Muscle of back (tissue), 11 donors: ENCODE measurements around the gene GRB10. TPM values are rescaled to one million over a fixed set of nuclear protein-coding genes. Genes with fewer than 3 reads are reported as not detected.

Experiments used
- DNase-seq, 3 donors: peaks; one replicate each; pipeline versions ENCODE4 v3.0.0 to v3.0.0-alpha.2; 2013
- polyA plus RNA-seq, 10 donors: library from polyadenylated mRNA; unstranded; fragments of 120-200 nt; gene quantifications; one replicate each; pipeline ENCODE4 v1.2.1, GENCODE V29; 2013; ENCODE audit not compliant: insufficient read length in 10 of 10

Gene GRB10
- polyA plus RNA-seq, 10 donors: 11.5 to 27.6 (median 16.5) TPM

DNA sequence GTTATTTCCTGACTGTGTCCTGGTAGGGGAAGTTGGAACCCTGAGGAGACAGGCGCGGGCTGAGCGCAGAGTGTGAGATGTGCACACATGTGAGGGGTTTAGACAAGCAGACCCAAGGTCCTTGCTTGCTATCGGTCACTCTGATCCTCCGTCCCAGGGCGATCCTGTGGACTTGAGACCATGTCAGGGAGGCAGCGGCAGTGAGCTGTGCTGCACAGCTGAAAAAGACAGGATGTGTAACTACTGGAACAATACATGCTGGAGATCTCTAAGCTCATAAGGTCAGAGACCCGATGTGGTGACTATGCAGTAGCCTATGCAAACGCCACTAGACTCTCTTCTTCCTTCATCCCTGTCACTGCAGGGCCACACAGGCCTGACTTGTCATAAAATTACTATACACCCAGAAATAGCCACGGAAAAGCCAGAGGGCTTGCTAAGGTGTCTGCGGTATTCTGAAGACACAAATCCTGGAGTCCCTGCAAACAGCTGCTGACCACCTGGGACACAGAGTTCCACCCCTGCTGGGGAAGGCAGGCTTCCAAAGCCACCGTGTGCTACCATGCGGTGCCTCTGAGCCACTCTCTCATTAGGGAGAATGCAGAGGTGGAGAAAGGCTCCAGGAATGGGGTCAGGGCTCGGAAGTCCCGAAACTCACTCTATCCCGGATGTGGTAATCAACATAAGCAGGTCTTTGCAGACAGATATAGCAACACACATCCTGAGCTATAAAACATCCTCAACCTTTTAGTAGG is 126.4 kb downstream of the GRB10 start:
- no peak for DNase-seq

DNA sequence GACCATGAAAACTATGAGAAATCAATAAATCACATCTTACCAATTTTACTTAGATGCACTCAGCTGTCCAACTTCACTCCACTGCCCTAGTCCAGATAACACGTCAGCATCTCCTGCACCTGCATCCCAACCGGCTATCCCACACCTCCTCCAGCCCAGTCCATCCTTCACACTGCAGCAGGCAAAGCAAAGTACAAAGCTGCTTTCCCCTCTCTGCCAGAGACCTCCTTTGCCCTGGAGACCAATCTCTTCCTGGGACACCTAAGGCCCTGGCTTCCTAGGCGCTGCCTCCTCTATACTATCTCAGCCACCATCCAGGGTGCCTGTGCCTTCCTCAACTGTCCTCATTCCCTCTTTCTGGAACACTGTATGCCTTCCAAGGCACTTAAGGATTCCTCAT is 127.2 kb downstream of the GRB10 start:
- no peak for DNase-seq

DNA sequence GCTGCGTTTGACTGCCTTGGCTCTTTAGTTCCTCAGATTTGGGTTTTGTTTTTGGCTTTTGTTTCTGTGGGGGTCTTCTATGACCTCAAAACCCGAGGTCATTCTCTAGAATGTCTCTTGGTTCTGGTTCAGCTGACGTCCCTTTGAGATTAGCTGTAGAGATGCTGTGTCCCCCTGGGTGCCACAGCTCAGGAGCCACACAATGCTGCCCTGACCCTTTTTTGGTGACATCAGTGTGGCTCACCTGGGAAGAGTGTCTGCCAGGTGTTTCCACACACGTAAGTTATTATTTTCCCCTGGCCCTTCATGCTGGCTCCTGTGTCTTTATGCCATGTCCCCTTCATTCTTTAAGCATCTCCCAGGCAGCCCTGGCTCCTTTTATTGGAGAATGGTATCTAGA is 127.7 kb downstream of the GRB10 start:
- DNase-seq: no peak

DNA sequence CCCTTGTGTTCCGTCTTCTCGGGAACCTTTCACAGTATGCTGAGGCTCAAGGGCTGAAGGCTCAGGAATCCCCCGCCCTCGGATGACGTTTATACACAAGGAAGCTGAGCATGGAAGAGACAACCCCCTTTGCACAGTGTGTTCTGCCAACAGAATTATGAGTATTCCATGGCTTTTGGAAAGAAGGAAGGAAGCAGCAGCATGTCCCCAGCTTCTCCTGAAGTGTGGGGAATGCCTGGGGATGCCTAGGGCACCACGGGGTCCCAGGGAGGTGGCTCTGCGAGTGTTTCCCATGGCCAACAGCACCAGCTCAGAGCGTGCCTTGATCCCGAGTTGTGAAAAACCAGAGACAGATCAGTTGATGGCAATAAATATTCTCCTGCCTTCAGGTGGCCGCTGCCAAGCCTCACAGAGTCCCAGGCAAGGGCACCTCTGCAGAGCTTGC is 128.7 kb downstream of the GRB10 start:
- DNase-seq: peak in 2 of 3 donors; percentile 70 to 86

DNA sequence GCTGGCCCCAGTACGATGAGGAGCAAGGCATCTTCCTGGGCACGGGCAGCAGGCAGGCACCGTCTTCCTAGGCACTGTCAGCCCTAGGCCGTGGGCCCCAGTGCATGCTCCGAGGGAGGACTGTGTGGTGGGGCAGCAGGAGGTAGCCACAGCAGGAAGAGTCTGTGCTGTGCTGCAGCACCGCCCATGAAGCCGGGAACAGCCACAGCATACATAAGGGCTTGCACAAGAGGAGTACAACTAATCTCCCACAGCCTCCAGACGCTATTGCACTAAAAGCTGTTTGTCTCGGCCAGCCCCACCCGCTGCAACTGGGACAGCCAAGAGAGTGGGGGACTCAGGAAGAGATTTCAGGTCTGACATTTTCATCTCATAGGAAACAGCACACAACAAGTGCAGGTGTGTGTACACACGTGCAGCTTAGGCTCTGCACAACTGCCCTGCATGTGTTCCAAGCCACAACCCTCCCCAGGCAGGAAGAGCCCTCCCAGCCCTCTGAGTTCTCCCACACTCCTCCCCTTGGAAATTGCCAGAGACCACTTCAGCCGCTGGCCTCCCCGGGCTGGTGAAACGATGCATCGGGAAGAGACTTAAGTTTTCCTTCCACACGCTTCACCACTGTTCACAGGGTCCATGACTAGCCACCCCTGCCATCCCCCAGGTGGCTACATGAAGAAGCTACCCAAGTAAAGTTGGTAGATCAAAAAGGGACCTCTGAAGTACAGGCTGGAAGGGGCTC is 129.4 kb downstream of the GRB10 start:
- peak in 1 of 3 donors; percentile 62 for DNase-seq

DNA sequence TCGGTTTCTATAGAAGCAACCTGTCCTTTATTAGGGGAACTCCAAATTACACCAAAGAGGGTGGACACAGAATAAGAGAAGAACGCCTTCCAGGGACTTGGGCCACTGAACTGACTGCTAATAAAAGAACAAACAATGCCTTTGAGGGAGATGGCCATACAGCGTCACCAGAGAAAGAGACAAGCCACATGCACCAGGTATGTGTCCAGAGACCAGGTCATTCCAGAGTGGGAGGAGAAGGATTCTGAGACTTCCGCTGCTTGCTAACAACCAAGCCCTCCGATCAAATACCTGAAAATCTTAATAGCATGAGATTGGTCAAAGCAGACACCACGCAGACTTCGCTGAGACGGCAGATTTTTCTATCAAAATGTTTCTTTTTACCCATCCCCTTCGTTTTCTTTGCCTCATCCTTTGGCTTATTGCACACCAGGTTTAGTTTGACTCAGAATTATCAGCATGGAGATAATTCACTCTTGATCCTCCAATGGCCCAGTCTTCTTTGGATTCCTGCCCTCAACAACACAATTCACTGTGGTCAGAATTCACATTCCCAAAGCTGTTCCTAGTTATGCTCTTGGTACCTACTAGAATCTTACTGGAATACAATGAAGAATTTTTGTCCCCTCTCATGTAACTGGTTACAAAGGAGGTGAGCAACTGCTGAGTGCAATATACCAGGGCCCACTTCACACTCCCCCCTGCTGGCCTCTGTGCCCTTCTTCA is 130.1 kb downstream of the GRB10 start:
- no peak for DNase-seq

DNA sequence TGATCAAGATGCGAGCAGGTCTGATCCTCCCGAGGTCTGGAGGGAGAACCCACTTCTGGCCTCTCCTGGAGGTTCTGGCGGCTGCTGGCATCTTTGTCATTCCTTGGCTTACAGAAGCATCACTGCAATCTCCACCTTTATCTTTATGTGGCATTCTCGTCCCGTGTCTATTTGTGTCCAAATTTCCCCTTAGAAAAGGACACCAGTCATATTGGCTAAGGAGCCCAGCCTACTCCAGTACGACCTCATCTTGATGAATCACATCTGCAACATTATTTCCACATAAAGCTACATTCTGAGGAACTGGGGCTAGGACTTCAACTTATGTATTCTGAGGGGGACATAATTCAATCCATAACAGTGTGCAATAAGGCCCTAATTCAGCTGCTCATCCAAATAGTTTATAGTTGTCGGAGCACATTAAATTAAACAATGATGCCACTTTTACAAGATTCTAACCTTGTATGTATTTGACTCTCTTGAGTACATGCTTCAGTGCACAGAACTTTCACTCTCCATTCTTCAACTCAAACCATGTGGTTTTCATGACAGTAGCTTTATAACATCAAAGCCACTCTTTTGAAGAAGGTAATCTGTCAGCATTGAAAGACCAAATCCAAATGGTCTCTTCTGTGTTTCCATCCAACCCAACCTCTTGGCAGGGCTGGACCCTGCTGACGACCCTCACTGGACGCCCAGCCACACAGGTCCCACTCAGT is 131.3 kb downstream of the GRB10 start:
- no peak for DNase-seq

DNA sequence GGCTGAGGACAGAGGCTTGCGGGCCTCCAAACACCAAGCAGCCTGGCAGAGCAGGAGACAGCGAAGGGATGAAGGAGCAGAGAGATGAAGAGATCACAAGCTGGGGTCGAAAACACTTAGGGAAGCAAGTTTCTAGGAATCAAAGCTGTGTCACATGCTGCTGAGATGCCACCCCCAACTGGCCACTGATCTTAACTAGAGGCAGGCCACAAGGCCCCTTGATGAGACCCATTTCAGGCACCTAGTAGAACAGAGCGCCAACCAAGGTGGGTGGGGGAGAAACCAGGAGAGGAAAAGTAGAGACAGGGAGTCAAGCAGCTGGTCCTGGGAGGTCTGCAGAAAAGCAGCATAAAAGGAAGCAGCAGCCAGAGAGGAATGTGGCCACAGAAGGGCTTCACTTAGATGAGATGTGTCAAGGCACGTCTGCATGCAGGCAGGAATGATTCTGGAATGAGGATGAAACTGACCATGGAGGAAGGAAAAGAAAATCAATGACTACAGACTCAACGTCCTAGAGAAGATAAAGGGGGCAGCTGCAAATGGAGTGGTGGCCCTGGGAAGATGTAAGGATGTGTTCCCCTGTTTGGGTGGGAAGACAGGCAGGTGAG is 132.5 kb downstream of the GRB10 start:
- no peak for DNase-seq

DNA sequence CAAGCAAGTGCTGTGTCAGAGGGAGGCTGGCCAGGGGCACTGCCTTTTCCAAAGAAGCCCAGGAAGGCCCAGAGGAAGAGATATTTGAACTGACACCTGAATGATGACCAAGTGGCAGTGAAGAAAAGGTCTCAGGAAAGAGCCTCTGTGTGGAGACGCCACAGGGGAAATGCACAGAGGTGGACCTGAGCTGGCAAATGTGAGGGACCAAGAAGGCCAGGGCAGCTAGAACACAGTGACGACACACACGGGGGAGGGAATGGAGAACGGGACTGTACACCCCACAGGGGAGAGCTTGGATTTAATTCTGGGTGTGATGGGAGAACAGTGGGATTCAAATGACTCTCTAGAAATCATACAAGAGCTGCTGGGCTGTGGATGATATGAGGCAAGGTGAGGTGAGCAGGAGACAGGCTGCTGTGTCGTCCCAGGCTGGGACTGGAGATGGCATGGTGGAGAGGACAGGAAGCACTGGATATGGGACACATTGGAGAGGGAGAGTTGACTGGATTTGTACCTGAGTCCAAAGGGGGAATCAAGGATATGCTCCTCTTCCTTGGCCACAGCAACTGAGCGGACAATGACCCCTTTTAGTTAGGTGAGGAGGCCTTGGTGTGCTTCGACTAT is 133.3 kb downstream of the GRB10 start:
- DNase-seq: no peak

DNA sequence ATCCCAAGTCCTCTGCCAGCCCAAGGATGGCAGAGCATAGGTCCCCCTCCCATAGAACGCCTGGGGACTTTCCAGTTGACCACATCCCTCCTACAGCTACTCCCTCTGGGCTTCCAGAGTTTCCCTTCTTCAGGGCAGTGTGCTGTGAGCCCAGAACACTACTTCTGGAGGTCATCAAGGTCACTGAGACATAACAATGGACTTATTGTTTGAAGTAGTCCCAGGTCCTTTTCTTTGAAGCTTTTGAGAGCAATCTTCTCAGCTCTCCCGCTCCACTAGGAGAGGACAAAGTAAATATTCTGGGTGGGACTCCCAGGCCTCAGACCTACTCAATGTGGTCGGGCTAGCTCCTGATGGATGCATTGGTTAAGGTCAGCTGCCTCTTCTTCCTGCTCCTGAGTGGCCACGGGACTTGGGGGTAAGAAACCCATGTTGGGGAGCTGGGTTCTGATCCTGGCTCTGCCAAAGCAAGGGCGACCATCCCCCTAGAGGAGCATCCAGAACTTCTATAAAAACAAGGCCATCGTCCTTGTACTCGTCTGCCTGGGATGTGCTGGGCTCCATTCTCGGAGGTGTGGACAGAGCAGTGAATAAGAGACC is 134.0 kb downstream of the GRB10 start:
- no peak for DNase-seq

DNA sequence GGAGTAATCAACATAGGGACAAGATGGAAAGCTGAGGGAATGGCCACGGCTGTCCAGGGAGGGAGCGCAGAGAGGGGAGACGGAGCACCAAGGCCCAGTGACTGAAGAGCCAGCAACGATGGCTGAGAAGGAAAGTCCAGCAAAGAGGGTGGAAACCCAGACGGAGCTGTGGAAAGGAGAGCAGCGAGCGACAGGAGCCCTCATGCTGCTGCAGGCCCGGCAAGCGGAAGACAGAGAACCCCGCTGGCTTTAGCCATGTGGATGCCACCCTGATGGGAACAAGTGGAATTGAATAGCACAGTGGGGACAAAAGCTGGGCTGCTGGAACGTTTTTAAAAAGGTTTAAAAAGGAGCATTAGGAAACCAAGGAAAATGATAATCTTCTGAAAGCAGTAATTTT is 134.6 kb downstream of the GRB10 start:
- no peak for DNase-seq

DNA sequence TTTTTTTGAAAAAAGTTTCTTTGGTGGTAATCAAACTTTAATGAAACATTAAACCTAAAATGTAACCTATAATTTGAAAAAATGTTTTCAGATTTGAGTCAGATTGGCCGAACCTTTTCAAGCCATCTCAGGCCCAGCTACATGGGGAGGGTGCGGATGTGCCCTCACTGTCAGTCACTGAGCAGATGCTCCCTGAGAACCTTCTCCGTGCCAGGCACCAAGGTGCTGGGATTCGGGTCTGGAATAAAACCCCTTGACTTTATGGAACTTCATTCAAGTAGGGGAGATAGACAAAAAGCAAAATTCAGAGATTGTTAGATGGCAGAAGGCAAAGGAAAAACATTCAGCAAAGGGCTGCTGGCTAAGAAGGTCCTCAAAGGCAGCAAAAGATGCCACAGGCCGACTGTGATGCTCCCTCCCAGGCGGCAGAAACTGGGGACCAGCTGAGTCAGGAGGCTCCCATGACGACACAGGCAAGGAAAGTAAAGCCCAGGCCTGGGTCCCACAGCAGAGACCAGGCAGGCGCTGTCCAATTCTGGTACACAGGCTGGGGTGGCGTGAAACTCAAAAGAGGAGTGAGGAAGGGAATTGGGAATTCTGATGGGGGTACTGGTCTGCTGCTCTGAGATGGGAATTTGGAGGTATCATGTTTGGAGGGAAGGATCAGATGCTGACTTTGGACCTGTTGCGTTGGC is 135.3 kb downstream of the GRB10 start:
- DNase-seq: no peak

DNA sequence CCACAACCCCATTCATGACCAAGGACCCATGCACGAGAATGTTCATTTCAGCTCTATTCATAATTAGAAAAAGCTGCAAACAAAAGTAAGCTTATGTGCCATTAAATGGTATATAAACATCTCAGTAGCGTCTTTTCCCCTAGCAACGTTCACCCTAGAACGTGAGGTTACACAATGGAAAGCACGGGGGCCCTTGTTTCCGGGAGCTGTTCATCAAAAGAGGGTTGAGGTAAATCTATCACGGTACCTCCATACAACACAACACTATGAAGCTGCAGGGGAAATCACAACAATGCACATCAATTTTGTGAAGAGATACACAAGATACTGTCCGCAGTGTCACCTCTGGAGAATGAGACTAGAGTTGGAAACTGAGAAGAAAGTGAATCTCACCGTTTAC is 136.6 kb downstream of the GRB10 start:
- DNase-seq: no peak

DNA sequence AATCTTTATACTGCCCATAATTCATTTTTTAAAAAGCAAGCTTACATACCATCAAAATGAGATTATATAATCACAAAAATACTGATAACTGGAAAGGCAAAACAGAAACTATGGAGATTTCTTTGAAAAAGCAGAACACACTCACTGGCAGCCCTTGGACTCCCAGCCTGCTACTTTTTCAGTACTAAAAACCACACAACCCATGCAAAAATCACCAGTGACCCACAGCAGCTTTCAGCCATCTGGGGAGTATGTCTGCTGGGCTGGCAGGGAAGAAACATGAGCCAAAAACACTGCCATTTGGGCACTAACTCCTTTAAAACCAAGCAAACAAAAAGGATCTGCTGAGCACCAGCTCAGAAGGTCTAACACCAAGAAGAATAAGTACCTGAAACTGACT is 137.5 kb downstream of the GRB10 start:
- no peak for DNase-seq

DNA sequence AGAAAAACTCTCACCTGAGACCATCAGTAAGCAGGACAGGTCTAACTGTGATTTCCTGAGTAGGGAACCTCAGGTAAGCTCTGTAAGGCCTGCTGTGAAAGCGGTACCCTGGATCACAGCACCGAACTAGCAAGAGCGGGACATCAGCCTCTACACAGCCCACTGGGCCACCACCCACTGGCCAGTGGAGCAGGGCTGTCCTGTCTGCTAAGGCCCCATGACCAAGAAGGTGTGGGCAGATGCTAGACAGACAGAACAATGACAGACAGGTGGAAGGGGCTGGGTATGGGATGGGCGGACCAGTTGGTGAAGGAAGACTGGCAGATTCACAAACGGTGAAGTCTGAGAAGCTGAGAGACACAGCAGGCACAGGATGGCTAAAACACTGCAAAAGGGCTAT is 138.1 kb downstream of the GRB10 start:
- DNase-seq: no peak

DNA sequence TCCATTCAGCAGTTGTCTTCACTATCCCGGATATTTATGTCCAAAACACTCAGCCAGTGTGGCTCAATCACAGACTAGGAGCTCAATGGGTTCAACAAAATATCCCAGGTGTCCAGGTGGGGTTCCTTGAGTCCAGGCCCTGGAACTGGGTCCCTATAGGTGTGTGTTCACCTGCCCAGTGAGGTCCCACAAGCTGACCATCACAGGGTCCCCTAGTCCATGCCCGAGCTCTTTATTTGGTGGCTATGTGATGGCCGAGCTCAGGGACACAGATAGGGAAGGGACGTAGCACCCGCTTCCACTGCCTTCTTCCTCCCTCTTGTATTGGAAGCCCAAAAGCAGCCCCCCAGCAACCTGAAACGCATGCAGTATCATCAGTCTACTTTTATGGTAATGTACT is 138.6 kb downstream of the GRB10 start:
- no peak for DNase-seq

DNA sequence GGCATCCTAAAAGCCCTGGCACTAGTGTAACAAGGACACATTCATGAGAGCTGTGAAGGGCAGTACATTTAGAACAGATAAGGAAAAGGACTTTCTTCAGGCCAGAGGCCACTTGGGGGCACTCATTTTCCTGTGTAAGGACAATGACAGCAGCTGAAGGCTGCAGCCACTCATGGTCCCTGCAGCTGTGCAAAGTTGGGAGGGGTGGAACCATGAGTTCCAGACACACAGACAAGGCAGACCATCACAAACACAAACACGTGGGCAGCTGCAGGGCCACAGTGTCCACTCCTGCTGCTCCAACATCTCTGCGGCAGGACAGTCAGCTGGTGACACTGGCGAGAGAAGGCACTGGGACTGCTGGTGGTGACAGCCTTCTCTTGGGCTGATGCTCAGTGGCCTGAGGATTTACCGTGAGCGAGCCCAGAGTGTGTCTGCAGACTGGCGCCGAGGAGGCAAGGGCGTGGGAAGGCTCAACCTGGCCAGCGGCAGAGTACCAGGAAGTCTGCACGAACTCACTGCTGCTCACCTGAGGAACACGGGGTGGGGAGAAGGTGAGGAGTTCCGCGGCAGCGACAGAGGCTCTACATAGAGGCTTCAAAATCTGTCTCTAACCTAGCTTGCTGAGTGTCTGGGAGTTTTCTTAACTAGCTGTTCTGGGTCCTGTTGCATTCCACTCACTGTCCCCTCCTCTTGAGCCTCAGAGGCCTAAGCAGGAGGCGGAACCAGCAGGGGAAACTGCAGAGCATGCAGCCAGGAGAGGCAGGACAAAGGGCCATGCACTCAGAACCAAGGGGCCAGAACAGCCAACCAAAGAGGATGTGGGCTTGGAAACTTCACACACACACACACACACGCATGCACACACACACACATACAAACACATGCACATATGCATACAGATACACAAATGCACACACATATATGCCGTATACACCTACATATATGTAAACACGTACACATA is 141.0 kb downstream of the GRB10 start:
- DNase-seq: no peak

DNA sequence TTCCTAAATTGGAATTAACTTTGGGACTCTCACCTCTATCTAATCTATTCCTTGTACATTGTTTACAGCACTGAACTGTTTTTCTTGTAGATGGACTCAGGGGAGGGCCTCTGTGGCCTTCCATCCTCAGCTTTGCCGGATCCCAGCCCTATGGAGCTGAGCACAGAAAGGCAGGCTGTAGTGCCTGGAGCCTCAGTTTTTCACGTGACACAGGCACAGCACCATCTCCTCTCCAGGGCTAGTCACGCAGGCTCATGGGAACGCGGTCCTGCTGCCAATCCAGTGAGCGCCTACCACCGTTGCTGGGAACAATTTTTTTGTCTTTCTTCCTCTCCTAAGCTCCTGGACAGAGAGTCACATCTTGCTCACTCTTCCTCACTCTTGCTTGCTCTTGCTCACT is 141.9 kb downstream of the GRB10 start:
- DNase-seq: no peak

DNA sequence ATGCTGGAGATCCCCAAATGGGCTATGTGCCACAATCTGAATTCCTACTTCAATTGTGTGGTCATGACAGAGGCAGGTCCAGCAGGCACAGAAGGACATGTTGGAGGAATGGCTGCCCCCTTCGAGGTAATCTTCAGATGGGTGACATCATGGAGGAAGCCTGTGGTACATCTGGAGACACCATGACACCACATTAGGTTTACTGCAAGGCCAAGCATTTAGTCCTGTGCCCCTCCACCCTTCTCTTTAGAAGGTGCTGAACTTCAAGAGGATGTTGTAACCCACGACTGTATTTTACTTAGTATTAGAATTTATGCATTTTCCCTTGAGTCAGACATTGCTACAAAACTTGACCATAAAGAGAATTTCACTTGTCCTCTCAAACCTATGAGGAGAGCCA is 142.4 kb downstream of the GRB10 start:
- no peak for DNase-seq
